Stimulated activated CD8-positive, alpha-beta memory T cell treated with anti-CD3 and anti-CD28 coated beads, Interleukin-12 subunit alpha, Interleukin-12 subunit beta, amount 100 ng/mL, for 1 hour (primary cell): ENCODE results near the gene TM4SF18.

ENCODE experiments used
- DNase-seq: peaks from one replicate; pipeline ENCODE4 v3.0.0-alpha.2; 2020; ENCODE audit warnings: low read depth

TM4SF18 gene

DNA sequence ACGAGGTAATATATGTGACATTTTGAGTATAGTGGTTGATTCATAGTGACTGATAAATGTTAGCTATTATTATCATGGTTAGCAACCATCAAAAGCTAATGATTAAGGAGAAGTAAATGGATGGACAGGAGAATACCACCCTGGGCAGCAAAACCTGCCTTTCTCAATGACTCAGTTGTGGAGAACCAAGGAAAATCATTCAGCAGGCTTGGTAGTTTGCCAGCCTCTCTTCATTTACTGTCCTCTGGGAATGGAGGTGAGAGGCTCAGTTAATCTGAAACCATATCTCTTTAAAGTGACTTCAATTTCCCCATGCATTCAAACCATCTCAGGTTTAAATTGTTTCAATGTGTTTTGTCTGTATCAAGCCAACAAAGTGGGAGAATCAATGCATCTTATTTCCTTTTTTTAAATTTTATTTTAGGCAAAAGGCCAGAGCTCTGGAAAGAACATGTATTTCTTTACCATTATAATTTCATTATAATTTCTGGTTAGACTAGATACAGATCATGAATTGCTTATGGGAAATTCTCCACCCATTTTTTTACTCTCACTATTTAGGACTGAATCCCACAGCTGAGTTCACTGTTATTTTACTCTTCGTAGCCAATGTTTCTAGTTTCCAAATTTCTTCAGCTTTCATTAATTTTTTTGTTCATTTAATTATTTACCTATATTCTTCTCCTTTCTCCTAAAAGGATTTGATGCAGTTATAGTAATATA is 2.7 kb downstream of the TM4SF18 start:
- DNase-seq: no peak

DNA sequence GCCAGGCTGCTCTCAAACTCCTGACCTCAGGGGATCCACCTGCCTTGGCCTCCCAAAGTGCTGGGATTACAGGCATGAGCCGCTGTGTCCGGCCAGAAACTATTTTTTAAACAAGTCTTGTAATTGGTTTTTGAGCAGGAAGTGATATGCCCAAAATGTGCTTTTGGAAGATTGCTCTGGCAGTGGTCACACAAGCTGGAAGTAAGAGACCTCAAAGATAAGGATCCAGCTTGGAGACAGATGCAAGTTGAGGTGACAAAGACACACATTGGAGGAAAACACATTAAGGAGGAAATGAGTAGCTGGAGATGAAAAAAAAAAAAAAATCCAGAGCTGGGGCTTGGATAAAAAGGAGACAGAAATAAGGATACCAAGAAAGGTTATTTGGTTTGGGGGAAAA is 6.3 kb downstream of the TM4SF18 start:
- no peak for DNase-seq

DNA sequence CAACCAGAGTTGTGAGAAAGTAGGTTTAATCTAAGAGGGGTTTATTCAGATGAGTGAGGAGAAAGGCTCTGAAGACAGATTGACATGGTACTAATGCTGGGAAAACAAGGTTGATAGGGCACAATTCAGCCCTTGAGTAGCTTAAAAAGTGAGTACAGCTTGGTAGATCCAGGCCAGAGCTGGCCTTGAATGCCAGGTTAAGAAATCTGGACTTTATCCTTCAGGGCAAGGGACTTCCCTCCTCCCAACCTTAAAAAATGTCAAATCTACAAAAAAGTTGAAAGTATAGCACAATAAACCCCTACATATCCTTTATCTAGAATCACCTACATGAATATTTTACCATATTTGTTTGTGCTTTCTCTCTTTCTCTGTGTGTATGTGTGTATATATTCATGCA is 7.9 kb downstream of the TM4SF18 start:
- DNase-seq: no peak

DNA sequence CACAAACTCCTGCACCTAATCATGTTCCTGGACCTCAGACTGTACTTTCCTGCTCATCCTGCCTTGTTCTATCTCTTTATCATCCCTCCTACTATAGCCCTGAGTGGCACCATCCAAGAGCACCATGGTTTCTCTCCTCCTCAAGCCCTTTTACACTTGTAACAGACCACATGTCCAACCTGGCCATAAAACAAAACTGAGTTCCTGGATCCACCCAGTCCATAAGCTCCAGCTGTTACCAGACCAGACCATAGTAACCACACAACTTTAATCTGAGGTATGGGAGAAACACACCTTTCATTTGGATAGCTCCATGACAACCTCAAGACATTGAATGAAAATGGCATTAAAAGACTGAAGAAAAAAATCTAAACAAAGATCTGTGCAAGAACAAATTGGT is 9.1 kb downstream of the TM4SF18 start:
- DNase-seq: no peak

DNA sequence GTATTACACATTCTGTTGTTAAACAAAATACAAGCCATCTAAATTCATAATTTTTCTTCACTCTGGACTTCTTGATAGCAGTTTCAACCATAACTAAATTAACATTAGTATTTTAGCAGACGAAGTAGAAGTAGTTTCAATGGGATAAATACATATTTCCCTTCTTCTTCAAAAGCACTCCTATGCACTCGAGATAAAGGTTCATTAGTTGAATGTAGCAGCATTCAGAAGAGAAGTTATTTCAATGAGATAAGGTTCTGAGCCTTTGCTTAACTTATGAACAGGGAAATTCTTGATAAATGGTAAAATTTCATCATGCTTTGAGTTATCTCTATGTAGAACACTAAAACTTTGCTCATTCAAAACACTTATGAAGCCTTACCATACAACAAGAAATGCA is 11.8 kb downstream of the TM4SF18 start:
- no peak for DNase-seq

DNA sequence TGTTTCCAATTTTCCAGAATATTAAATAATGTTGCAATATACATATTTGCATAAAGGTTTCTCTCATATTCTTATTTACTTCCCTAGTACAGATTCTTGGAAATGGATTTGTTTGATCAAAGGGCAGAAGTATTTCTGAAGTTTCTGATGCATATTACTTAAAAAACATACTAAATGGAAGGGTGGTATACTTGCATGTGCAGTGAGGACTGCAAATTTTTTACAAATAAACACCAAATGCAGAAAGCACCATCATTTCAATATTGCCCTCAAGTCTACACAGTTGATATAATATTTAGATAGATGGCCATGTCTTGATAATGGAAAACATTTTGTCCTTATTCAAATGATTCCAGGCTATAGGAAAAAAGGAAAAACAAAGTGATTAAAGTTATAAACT is 12.3 kb downstream of the TM4SF18 start:
- no peak for DNase-seq

DNA sequence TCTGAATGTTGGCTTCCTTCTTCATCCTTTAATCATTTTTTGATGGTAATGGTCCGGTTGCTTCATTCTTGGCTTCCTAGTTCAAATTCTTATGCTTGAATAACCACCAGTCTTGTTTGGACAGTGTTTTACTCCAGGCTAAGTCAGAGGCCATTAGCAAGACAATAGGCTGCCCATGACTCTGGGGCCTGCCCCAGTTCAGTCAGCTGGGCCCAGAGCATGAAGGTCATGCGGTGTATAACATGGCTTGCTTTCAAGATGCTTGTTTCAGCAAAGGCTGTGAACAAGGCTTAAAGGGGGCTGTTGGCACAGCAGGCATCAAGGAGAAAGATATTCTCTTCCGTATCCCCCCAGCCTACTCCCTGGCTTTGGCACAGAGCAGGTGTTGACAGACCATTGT is 13.7 kb downstream of the TM4SF18 start:
- DNase-seq: no peak

DNA sequence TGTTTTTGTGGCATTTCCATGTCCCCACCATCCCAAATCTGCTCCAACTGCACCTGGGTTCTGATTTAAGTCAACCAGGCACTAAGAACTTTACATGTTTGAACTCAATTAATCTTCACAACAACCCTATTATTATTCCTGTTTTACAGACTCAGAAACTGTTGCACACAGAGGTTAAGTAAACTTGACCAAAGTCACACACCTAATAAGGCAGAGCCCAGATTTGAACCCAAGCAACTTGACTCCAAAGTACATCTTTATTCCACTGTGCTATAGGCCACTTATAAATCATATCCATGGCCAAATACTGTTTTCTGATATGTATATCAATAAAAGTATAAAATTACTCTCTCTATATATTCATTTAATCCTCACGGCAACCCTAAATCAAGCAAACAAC is 16.4 kb downstream of the TM4SF18 start:
- DNase-seq: no peak

DNA sequence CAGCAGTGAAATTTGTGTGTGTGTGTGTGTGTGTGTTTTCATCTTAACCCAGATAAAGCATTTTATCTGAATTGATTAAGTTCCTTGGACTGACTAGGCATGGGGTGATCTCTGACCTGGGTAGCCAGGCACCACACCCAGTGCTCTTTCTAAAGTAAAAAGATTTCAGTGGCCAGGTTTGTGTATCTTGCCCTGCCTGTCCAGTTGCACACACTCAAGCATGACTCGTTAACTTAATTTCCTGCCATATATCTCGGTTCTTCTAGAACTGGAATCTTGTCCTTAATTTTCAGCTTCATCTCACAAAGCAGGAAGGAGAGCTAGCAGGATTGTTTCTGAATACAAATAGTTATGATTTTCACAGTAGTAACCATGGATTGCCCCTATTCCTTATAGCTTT is 17.0 kb downstream of the TM4SF18 start:
- DNase-seq: no peak

DNA sequence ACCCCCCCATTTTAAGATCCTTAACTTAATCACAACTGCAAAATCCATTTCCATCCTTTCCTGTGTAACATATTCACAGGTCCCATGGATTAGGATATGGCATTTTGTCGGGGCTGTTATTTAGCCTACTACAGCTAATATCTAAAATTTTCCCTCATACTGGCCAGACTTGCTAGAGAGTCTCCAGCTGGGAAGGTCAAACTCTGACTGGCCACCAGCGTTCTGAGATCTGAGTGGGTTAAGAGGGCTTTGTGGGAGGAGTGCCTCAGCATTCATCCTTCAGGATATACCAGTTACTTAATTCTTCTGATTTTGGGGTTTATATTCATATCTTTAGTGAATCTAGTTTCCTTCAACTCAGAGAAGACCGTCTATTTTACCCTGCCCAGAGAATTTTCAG is 17.7 kb downstream of the TM4SF18 start:
- DNase-seq: no peak

DNA sequence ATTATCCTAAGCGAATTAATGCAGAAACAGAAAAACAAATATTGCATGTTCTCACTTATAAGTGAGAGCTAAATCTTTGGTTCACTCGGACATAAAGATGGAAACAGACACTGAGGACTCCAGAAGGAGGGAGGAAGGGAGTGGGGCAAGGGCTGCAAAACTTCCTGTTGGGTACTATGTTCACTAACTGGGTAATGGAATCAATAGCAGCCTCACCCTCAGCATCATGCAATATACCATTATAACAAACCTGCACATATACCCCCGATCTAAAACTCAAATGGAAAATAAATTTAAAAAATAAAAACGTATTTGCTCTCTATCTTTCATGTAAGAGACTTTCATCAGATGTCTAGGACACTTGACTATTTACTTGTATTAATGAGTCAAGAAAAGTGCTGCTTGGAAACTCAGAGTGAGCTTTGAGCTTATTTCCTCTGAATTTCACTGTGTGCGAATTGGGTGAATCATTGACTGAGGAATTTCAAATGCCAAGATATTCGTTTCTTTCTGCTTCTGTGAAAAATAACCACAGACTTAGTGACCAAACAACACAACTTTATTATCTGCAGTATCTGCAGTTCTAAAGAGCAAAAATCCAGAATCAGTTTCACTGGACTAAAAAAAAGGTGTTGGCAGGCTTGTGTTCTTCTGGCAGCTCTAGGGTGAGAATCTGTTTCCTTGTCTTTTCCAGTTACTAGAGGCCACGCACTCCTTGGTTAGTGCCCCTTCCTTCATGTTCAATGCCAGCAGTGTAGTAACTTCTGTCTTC is 18.4 kb downstream of the TM4SF18 start:
- DNase-seq: no peak

DNA sequence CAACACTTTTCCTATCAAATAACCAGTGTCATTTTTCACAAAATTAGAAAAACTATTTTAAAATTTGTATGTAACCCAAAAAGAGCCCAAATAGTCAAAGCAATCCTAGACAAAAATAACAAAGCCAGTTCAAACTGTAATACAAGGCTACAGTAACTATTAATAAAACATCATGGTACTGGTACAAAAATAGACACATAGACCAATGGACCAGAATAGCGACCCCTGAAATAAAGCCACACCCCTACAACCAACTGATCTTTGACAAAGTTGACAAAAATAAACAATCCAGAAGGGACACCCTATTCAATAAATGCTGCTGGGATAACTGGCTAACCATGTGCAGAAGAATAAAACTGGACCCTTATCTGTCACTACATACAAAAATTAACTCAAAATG is 19.9 kb downstream of the TM4SF18 start:
- DNase-seq: no peak

DNA sequence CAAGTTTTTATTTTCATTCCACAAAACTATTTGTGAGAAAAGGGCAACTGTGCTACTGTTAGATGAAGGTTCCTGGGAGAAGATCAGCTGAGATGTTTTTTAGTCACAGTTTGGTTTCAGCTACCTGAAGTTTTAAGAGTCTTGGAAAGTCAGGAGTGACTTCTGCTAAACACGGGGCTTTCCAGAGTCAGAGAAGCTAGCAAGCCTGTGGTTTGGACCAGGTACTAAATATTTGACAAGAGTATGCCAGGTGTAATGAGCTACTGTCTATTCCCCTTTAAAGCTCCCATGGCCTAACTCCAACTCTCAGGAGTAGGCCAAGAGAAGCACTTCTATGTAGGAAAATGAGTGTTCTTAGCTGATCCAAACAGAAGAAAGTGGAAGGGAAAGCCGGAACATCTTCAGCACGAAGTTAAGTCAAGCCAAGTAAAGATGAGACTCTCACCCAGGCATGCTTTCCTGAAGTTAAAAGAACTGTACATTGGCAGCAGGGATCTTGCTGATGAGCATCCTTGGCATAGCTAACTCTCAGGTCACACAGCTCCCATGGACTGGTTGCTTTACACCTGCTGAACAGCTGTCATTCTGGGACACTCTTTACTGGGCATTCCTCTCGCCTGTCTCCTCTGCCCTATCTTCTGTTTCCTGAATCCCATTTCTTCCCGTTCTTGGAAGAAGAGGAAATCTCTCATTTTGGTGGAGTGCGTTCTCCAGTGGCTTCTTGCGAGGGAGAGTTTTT is 22.5 kb downstream of the TM4SF18 start:
- DNase-seq: no peak

DNA sequence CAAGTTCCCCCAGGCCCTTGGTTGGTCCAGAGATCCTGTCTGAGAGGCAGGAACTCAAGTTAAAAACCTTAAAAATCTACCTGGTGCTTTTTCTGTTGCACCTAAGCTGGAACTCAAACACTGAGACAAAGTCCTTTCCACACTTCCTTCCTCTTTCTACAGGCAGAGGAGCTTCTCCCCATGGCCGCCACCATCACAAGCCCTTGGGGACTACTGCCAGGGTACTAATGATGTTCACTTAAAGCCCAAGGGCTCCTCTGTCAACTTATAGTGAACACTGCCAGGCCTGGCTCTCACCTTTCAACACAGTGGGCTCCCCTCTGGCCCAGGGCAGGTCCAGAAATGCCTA is 26.0 kb downstream of the TM4SF18 start:
- DNase-seq: no peak

DNA sequence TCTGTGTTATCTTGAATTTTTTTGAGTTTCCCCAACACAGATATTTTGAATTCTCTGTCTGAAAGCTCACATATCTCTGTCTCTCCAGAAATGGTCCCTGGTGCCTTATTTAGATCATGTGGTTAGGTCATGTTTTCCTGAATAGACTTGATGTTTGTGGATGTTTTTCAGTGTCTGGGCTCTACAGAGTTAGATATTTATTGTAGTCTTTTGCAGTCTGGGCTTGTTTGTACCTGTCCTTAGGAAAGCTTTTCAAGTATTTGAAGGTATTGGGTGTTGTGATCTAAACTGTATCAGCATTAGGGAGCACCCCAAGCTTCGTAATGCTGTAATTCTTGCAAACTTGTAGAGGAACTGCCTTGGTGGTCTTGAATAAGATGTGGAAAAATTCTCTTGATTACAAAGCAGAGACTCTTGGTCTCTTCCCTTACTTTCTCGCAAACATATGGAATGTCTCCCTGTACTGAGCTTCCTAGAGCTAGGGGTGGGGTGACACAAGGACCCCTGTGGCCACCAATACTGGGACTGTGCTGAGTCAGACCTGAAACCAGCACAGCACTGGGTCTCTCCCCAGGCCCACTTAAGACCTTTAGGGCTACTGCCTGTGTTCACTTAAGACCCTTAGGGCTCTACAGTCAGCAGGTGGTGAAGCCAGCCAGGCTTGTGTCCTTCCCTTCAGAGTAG is 26.5 kb downstream of the TM4SF18 start:
- DNase-seq: no peak

DNA sequence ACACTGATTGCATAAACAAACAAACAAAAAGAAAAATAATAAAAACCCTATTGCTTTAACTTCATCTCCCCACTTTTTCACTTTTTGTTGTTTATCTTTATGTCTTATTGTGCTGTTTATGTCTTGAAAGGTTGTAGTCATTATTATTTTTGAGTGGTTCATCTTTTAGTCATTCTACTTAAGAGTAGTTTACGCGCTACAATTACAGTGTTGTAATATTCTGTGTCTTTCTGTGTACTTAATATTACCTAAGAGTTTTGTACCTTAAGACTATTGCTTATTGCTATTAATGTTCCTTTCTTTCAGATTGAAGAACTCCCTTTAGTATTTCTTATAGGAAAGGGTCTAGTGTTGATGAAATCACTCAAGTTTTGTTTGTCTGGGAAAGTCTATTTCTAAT is 28.1 kb downstream of the TM4SF18 start:
- no peak for DNase-seq

DNA sequence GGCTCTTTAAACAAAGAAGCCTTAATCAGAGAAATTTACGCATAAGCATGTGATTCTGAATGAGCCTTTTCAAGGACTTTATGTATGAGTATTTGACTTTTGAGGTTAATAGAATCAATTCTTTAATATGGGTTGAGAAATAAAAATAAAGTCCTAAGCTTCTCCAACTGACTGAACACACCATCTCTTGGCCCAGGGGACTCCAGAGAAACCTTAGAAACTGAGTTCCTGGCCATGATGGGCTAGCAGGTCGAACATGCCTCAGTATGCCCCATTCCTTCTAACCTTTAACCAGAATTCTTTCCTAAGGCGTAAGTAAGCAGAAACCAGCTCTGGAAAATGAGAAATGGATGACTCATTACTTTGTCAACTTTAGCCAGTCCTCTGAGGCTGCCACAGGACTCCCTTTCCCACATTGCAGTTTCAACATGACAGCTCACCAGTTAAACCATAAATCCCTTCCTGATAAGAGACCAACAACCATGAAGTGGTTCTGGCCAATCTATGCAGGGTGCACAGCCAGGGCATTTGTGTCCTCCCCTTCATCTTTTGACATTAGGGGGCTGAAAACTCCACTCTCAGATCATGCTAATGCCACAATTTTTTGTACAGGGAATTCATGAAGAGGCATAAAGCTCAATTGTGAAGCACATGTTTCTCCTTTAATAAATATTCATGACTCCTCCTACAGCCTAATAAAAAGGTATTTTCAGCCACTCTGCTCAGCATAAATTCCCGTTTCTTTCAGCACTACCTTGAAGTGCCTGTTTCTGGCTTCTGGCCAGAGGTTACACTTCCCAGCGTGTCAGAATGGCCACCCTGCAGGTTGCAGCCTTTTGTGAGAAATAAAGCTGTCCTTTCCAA is 33.3 kb downstream of the TM4SF18 start:
- DNase-seq: no peak

DNA sequence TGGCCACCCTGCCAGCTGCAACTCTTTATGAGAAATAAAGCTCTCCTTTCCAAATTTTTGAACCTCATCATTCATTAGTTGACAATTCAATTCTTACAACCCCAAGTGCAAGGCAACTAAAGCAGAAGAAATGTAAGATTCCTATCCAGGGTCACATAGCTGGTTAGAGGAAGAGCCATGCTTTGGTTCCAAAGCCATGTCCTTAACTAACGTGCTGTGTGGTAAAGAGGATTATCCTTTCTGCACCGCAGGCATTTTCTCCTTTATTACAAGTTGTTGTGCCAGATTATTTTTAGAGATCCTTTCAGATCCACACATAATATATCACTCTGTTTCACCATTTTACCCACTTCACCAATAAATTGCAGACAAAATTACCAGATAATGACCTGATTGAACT is 36.5 kb downstream of the TM4SF18 start:
- DNase-seq: no peak

DNA sequence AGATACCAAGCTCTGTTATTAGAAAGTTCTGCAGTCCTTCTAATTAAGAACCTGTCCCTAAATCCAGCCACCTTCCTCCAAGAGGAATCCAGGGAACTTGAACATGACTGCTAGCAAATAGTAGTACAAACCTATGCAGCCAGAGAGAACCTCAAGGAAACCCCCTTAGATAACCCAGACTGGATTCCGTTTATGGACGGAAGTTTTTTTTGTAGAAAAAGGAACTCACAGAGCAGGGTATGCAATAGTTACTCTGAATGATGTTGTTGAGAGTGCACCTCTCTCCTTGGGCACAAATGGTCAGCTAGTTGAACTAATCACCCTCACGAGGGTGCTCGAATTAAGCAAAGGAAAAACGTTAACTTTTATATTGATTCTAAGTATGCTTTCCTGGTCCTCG is 40.8 kb downstream of the TM4SF18 start:
- DNase-seq: no peak

DNA sequence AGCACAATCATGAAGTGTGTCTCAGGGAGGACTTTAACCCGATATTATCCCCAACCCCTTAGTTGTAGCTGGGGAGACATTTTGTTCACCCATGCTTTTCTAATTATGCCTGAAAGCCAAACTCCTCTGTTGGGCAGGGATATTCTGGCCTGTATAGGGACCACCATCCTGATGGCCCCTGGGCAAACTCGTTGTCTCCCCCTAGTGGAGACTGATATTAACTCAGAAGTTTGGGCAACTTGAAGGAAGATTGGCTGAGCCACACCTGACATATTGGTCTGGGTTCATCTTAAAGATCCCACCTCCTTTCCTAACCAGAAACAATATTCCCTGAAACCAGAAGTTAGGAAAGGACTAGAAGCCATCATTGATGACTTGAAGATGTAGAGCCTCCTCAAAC is 42.3 kb downstream of the TM4SF18 start:
- no peak for DNase-seq

DNA sequence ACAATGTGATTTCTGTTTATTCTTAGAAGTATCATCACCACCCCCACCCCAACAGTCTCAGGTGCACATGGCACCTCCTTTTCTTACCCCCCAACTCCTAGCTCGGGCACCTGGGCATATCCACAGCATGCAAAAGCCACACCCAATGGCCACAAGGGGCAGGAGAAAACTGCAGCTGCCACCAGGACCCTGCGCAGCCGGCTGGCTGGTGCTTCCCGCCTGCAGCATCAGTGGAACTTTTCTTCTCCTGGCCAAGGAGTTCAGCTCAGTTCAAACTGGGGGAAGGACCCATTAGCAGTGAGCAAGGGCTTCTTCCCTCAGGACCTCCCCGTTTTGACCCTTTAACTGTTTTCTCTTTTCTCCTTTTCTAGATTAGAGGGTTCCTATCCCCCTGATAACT is 44.8 kb downstream of the TM4SF18 start:
- DNase-seq: no peak

DNA sequence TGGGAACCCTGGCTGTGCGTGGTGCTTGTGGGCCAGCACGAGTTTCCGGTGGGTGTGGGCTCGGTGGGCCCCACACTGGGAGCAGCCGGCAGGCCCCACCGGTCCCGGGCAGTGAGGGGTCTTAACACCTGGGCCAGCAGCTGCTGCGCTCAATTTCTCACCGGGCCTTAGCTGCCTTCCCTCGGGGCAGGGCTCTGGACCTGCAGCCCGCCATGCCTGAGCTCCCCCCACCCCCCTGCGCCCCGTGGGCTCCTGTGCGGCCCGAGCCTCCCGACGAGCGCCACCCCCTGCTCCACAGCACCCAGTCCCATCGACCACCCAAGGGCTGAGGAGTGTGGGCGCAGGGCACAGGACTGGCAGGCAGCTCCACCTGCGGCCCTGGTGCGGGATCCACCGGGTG is 49.4 kb downstream of the TM4SF18 start:
- no peak for DNase-seq
